HepG2 (cell line): ENCODE results near the gene TUBG1. TPM values are rescaled to one million over a fixed set of nuclear protein-coding genes. Genes with fewer than 3 reads are reported as not detected.

Experiments
- ASH2L ChIP-seq: fragments of 300-600, 200-600 bp; sonication (generic); IDR thresholded peaks from 2 replicates; pipeline ENCODE4 v1.7.0; 2017; ENCODE audit warnings: low read depth, mild to moderate bottlenecking, moderate library complexity, mixed read lengths, low read length; ENCODE audit not compliant: insufficient read length
- HMGXB3 ChIP-seq: sonication (generic); formaldehyde crosslinking; IDR thresholded peaks from 2 replicates; pipeline ENCODE4 v1.4.0; 2020; ENCODE audit warnings: missing genetic modification reagents, borderline replicate concordance
- MAZ ChIP-seq, 2 experiments: sonication (generic) in 1 of 2; formaldehyde crosslinking in 1 of 2; IDR thresholded peaks; 2 replicates each; pipeline versions ENCODE4 v1.5.0 to v1.6.1; 2012 to 2020; ENCODE audit warnings: low read depth in 2 of 2, mild to moderate bottlenecking in 2 of 2, borderline replicate concordance in 1 of 2, improper control_type of control experiment in 1 of 2, low read length in 1 of 2, missing genetic modification reagents in 1 of 2, moderate library complexity in 1 of 2
- MBNL3 ChIP-seq: fragments of 250-450 bp; sonication (Bioruptor Pico); conservative IDR thresholded peaks from 2 replicates; pipeline ENCODE4 v1.8.0; 2022; ENCODE audit warnings: mild to moderate bottlenecking, inconsistent platforms
- NFAT5 ChIP-seq: sonication (generic); formaldehyde crosslinking; IDR thresholded peaks from 2 replicates; pipeline ENCODE4 v1.4.0; 2020; ENCODE audit warnings: missing genetic modification reagents
- PHF20 ChIP-seq: sonication (generic); formaldehyde crosslinking; IDR thresholded peaks from 2 replicates; pipeline ENCODE4 v1.5.0; 2020; ENCODE audit warnings: mild to moderate bottlenecking, missing genetic modification reagents
- RAD51 ChIP-seq: fragments of 450-650 bp; IDR thresholded peaks from 2 replicates; pipeline ENCODE4 v1.6.1; 2016; ENCODE audit warnings: borderline replicate concordance
- XBP1 ChIP-seq: sonication (generic); formaldehyde crosslinking; IDR thresholded peaks from 2 replicates; pipeline ENCODE4 v1.5.0; 2020; ENCODE audit warnings: missing genetic modification reagents
- ZFY ChIP-seq: sonication (generic); formaldehyde crosslinking; IDR thresholded peaks from 2 replicates; pipeline ENCODE4 v1.4.0; 2020; ENCODE audit warnings: missing genetic modification reagents
- ZKSCAN8 ChIP-seq: IDR thresholded peaks from 2 replicates; pipeline ENCODE4 v1.6.1; 2016; ENCODE audit warnings: borderline replicate concordance, missing genetic modification reagents, missing compliant biosample characterization
- ZNF512 ChIP-seq: sonication (generic); formaldehyde crosslinking; IDR thresholded peaks from 2 replicates; pipeline ENCODE4 v1.4.0; 2020; ENCODE audit warnings: mild to moderate bottlenecking, missing genetic modification reagents
- ZNF777 ChIP-seq: sonication (generic); formaldehyde crosslinking; IDR thresholded peaks from 2 replicates; pipeline ENCODE4 v1.4.0; 2020; ENCODE audit warnings: missing genetic modification reagents
- ZNF788 ChIP-seq: sonication (generic); formaldehyde crosslinking; IDR thresholded peaks from 2 replicates; pipeline ENCODE4 v1.5.0; 2020; ENCODE audit warnings: mild to moderate bottlenecking, missing genetic modification reagents, borderline replicate concordance
- ZSCAN21 ChIP-seq: sonication (generic); formaldehyde crosslinking; IDR thresholded peaks from 2 replicates; pipeline ENCODE4 v1.8.0; 2022; ENCODE audit warnings: mild to moderate bottlenecking, missing genetic modification reagents, moderate library complexity, borderline replicate concordance
- ZUFSP ChIP-seq: sonication (generic); formaldehyde crosslinking; IDR thresholded peaks from 2 replicates; pipeline ENCODE4 v1.9.0; 2021; ENCODE audit warnings: missing genetic modification reagents, mild to moderate bottlenecking, borderline replicate concordance
- polyA plus RNA-seq, 8 experiments: library from polyadenylated mRNA; depleted of rRNA in 3 of 8; stranded (reverse) in 7 of 8; unstranded in 1 of 8; fragments of >200 nt; fragmentation: Illumina TruSeq in 4 of 8; extraction: Trizol in 4 of 8; gene quantifications; 2 replicates each; pipeline versions ENCODE4 v1.2.1 to v1.2.3, GENCODE V29; 2011 to 2016; ENCODE audit warnings: low read depth in 4 of 8, missing spikeins in 1 of 8, mixed read lengths in 1 of 8; ENCODE audit not compliant: insufficient read depth in 1 of 8
- total RNA-seq, 5 experiments: library from RNA; depleted of rRNA; stranded (reverse); fragments of >200 nt; fragmentation: Illumina TruSeq; extraction: Trizol; gene quantifications; 2 replicates each; pipeline ENCODE4 v1.2.3, GENCODE V29; 2016; ENCODE audit warnings: low read depth in 1 of 5

Gene TUBG1
- total and polyA plus RNA-seq, 2 of the 13 experiments (the other 11 are each of a cell fraction or from before 2014, with no cell fraction given): 74.1 to 137 TPM

GRCh38 chr17:42609182-42609813 lies at the start of gene TUBG1, which contains the start of gene RETREG3 (continued):
- TF ChIP-seq NFAT5 (CRISPR knock-in tag): peak; percentile 86
- no peak; the same call in 1 of the 2 replicates for TF ChIP-seq ZSCAN21 (CRISPR knock-in tag)
- TF ChIP-seq ZFY (CRISPR knock-in tag): peak; percentile 98
- peak; percentile 69 for TF ChIP-seq ZNF777 (CRISPR knock-in tag)
- TF ChIP-seq ZNF512 (CRISPR knock-in tag): no peak
- peak; percentile 51; the same call in 1 of the 2 replicates for TF ChIP-seq ZNF788 (CRISPR knock-in tag)
- TF ChIP-seq MBNL3: no peak
- no peak for TF ChIP-seq ZUFSP (CRISPR knock-in tag)
- peak; percentile 80 for TF ChIP-seq PHF20
- TF ChIP-seq MAZ (IDR thresholded peaks at IDR 0.05; ENCODE audit: borderline replicate concordance, low read depth, low read length): peak; percentile 96; the same call in 1 of the 2 replicates
- TF ChIP-seq MAZ (CRISPR knock-in tag; IDR thresholded peaks at IDR 0.05; ENCODE audit: low read depth): peak; percentile 49
- TF ChIP-seq XBP1 (CRISPR knock-in tag): peak; percentile 80; the same call in 1 of the 2 replicates
- TF ChIP-seq ZKSCAN8 (CRISPR knock-in tag): no peak; the same call in 1 of the 2 replicates
- TF ChIP-seq HMGXB3 (CRISPR knock-in tag): peak; percentile 86; the same call in 1 of the 2 replicates
- TF ChIP-seq ASH2L: no peak
- TF ChIP-seq RAD51: no peak
